ENCODE data around the gene PPP1R16B.

GRCh38 chr20:38818113-38819065, 12.9 kb downstream of the PPP1R16B start:
- TF ChIP-seq YY1 (IDR thresholded peaks at IDR 0.05; ENCODE audit: insufficient read depth, insufficient read length) = no peak
- TF ChIP-seq ZNF274 (IDR thresholded peaks at IDR 0.05; ENCODE audit: low read depth, low read length) = no peak

All from NT2/D1 (cell line).